Measurements from ENCODE around the gene ZYG11B.
A peak's percentile ranks its signal among the peaks of the same experiment; 100 is the strongest.
"Not testable (repeated sequence)": the region's sequence is repeated elsewhere in the genome, so short reads cannot be mapped to it uniquely, and the experiment has no call there.

Gene ZYG11B

DNA sequence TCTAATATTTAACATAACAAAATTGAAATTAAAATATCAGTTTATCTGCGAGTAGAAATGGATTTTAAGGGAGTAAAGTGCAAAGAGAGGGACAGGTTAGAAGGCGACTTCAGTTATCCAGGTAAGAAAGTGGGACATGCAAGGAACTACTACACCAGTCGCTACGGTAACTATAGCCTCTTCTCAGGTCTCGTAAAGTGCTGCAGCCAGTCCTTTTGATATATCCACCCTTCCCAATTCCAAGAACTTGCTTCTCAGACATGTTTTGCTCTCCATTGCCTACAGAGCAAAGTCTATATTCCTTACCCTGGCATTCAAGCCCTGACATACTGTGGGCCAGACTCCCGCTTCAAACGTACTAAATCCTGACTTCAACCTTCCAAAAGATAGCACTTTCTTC, 30.6 kb upstream of the ZYG11B start:
- peak overlapping the region; percentile 13 for H3K4me3 Mint-ChIP-seq
- no peak overlapping the region for H3K27ac Mint-ChIP-seq
- H3K9me3 Mint-ChIP-seq, result no peaks in the 10 kb centered on the region
- peaks cover 15% of the 10 kb centered on the region for H3K4me1 Mint-ChIP-seq (ENCODE audit: low read depth)
- no peak for DNase-seq (ENCODE audit: low spot score)
- H3K36me3 Mint-ChIP-seq (ENCODE audit: low read depth), result peaks cover 26% of the 10 kb centered on the region
- H3K27me3 Mint-ChIP-seq (ENCODE audit: low read depth), result peaks cover 5% of the 10 kb centered on the region

DNA sequence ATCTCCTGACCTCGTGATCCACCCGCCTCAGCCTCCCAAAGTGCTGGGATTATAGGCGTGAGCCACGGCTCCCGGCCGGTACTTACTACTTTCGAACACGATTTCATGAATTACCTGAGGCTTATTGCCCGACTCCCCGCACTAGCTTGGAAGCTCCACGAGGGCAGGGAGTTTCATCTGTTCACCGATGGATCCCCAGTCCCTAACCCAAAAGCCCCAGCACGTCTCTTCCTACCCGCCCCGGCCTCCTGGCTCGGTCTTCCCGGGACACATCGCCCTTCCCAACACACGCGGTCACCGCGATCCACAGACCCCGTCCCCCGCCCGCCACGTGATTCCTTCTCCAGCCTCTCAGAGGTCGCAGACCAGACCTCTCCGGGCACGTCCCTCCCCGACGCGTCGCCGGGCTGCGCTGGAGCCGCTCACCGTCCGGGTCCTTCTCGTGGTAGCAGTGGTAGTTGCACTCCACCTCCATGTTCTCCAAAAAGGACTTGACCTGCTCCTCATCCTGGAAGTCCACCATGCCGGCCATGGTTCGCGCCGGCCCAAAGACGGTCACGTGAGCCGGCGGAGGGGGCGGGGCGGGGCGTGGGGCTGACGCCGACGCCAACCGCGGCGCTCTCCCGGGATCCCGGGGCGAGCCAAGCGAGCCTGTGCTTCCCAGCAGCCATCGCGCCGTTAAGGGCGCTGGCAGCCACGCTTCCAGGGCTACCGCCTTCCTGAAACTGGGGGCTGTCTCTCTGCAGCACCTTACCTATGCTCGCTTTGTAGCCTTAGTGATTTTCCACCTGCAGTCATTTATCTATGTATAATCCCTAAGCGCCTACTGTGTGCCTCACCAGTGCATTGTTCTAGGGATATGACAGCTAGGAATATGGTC, 28.2 kb upstream of the ZYG11B start, which contains the start of gene COA7:
Gene COA7, minus strand, starts transcription at position 553 of the 880 bp plus-strand sequence. Its CDS starts 21 bp downstream, at position 532.
- H3K4me1 Mint-ChIP-seq (ENCODE audit: low read depth), result peaks cover 25% of the 10 kb centered on the region
- no peaks in the 10 kb centered on the region for H3K9me3 Mint-ChIP-seq
- peaks cover 9% of the 10 kb centered on the region for H3K36me3 Mint-ChIP-seq (ENCODE audit: low read depth)
- H3K4me3 Mint-ChIP-seq, result peak within 1 kb of the TSS; percentile 93
- peaks cover 5% of the 10 kb centered on the region for H3K27me3 Mint-ChIP-seq (ENCODE audit: low read depth)
- peak; percentile 73 for DNase-seq (ENCODE audit: low spot score)
- H3K27ac Mint-ChIP-seq, result peak within 1 kb of the TSS; percentile 91

DNA sequence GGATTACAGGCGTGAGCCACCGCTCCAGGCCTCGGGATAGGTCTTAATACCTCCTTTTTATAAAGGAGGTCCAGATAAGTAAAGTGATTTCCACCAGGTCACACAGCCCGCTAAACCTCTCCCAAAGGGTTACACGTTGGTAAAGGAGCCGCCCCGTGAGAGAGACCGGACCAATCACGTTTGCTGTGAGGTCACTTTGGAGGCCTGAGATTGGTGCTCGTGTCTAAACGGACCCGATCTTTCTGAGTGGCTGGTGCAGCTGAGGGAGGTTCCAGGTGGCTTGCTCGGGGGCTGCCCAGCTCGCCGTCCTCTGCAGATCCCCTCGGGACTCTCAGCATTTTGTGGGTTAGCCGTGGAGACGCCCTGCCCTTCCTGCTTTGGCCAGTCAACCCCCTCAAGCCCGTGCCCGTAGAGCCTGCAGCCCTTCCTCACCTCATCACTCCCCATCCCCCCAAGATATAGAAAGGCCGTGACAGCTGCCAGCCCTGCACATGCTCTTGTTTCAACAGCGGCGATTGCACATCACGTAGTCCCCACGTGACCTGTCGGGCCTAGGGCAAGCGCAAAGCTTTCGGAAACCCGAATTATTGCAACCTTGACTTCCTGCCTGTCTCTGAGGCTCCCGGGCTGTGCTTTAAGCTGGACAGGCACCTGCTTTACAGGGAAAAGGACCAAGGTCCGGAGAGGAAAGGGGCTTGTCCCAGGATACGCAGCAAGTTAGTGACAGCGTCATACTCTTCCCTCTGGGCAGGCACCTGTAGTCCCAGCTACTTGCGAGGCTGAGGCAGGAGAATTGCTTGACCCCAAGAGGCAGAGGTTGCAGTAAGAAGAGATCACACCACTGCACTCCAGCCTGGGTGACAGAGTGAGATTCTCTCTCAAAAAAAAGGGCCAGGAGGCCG, 23.1 kb upstream of the ZYG11B start:
- peak; percentile 84 for DNase-seq (ENCODE audit: low spot score)
- peaks cover 25% of the 10 kb centered on the region for H3K4me1 Mint-ChIP-seq (ENCODE audit: low read depth)
- peak overlapping the region; percentile 93 for H3K4me3 Mint-ChIP-seq
- no peaks in the 10 kb centered on the region for H3K9me3 Mint-ChIP-seq
- peak overlapping the region; percentile 92 for H3K27ac Mint-ChIP-seq
- peaks cover 9% of the 10 kb centered on the region for H3K27me3 Mint-ChIP-seq (ENCODE audit: low read depth)
- H3K36me3 Mint-ChIP-seq (ENCODE audit: low read depth), result no peaks in the 10 kb centered on the region

DNA sequence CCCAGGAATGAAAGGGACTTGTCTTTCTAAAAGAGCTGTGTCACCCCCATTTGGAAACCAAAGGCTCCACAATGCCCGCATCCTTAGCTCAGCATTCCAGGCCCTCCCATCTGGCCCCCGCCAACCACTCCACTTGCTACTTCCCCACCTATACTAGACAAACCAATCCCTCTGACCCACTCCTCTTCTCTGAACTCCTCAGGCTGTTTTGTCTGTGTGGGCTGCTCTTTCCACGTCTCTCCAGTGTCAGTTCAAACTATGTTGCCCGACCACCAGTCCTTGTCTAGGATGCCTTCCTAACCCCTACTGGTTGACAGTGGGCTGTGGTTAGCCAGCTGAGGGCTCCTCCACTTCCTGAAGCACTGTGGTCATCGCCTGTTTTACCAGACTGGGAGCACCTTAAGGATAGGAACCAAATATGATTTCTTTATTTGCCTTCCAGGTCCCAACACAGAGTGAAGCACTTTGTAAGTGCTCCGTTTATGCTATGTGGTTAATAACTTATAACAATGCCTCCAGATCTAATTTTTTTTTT, 20.1 kb upstream of the ZYG11B start:
- Mint-ChIP-seq H3K27ac (no peak overlapping the region), H3K4me1 (ENCODE audit: low read depth) (peaks cover 20% of the 10 kb centered on the region), H3K9me3 (no peaks in the 10 kb centered on the region), H3K4me3 (no peak overlapping the region), H3K27me3 (ENCODE audit: low read depth) (peaks cover 13% of the 10 kb centered on the region), H3K36me3 (ENCODE audit: low read depth) (no peaks in the 10 kb centered on the region)
- DNase-seq (ENCODE audit: low spot score), result no peak

DNA sequence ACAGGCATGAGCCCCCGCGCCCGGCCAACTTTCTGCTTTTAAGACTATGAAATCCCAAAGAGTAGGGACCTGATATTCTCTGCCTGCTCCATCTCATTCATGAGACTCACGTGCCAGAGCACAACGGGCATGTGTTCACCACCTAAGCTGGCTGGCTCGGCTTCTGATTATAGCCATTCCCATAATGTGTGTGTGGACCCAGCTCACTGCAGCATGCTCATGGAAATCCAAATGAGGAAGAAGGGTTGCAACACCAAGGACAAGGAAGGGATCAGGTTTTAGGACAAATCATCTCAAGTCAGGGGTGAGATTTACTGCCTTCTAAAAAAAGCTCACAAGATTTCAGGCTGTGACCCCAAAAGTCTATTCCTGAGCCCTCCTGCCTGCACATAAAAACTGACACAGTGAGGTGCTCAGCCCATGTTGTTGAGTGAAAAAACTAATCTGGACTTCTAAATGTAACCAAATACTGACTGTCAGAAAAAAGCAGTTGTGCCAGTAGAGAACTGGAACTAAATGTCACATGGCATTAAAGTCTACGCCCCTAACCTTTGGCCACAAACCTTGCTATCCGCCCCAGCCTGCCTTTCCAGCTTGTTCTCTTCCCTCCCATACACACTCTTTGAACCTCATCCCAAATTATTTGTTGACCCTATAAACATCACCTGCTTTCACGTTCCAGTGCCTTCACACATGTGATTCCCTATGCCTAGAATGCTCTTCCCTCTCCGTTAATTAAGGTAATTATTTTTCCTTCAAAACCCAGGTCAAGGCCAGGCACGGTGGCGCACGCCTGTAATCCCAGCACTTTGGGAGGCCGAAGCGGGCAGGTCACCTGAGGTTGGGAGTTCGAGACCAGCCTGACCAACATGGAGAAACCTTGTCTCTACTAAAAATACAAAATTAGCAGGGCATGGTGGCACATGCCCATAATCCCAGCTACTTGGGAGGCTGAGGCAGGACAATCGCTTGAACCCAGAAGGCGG, 19.0 kb upstream of the ZYG11B start:
- no peak for DNase-seq (ENCODE audit: low spot score)
- Mint-ChIP-seq H3K4me3 (no peak overlapping the region), H3K27me3 (ENCODE audit: low read depth) (peaks cover 13% of the 10 kb centered on the region), H3K36me3 (ENCODE audit: low read depth) (no peaks in the 10 kb centered on the region), H3K4me1 (ENCODE audit: low read depth) (peaks cover 16% of the 10 kb centered on the region), H3K27ac (no peak overlapping the region), H3K9me3 (no peaks in the 10 kb centered on the region)

DNA sequence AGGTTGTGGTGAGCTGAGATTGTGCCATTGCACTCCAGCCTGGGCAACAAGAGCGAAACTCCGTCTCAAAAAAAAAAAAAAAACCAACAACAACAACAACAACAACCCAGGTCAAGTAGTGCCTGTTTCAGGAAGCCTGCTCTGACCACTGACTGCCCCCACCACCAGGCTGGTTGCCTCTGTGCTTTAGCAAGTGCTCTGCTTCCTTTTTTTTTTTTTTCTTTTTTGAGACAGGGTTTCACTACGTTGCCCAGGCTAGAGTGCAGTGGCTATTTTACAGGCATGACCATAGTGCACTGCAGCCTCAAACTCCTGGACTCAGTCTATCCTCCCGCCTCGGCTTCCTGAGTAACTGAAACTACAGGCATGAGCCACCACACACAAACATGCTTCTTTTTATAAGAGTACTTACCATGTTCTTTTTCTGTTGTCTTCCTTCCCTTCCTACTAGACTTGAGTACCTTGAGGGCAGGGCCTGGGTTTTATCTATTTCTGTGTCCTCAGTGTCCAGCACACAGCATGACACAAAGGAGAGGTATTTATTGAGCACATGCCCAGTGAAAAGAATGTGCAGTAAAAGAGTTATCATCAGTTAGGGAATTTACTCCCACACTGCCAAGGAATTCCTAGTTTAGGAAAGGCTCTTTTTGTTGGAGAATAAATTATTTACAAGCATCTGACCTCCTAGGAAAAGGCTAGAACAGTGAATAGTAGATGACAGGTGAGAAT, 18.2 kb upstream of the ZYG11B start:
- Mint-ChIP-seq H3K27ac (no peak overlapping the region), H3K4me3 (no peak overlapping the region), H3K9me3 (no peaks in the 10 kb centered on the region), H3K27me3 (ENCODE audit: low read depth) (peaks cover 16% of the 10 kb centered on the region), H3K4me1 (ENCODE audit: low read depth) (peaks cover 8% of the 10 kb centered on the region), H3K36me3 (ENCODE audit: low read depth) (no peaks in the 10 kb centered on the region)
- DNase-seq (ENCODE audit: low spot score), result no peak

DNA sequence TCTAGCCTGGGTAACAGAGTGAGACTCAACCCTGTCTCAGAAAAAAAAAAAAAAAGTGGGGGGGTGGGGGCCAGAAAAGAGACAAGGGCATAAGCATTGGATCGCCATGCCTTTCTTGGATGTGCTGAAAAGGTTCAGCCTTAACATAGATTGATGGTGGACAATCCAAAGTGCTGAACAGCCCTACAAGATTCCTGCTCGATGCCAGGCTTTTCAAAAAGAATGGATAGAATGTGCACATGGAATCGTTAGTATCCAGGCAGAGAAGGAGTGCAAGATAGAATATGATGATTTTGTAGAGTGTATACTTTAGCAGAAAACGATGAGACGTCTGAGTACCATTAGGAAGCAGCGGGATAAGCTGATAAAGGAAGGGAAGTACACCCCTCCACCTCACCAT, 17.2 kb upstream of the ZYG11B start:
- H3K4me3 Mint-ChIP-seq, result no peak overlapping the region
- H3K9me3 Mint-ChIP-seq, result no peaks in the 10 kb centered on the region
- peaks cover 16% of the 10 kb centered on the region for H3K27me3 Mint-ChIP-seq (ENCODE audit: low read depth)
- no peaks in the 10 kb centered on the region for H3K36me3 Mint-ChIP-seq (ENCODE audit: low read depth)
- no peak for DNase-seq (ENCODE audit: low spot score)
- peaks cover 3% of the 10 kb centered on the region for H3K4me1 Mint-ChIP-seq (ENCODE audit: low read depth)
- no peak overlapping the region for H3K27ac Mint-ChIP-seq

DNA sequence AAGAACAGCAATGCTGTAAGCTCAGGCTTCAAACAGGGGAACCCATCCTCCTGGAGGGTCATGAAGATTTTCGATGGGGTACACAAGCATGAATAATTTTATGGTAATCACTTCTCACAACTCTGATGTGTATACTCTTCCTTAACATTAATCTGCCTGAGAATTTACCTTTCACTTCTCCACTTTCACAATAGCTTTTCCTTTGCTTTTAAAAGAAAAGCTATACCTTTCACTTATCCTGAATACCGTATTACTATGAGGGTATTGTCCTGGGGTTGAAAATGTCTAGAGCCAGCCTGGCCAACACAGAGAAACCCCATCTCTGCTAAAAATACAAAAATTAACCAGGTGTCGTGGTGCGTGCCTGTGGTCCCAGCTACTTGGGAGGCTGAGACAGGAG, 12.7 kb upstream of the ZYG11B start:
- H3K27me3 Mint-ChIP-seq (ENCODE audit: low read depth), result peaks cover 9% of the 10 kb centered on the region
- no peaks in the 10 kb centered on the region for H3K4me1 Mint-ChIP-seq (ENCODE audit: low read depth)
- H3K27ac Mint-ChIP-seq, result no peak overlapping the region
- DNase-seq (ENCODE audit: low spot score), result no peak
- H3K9me3 Mint-ChIP-seq, result no peaks in the 10 kb centered on the region
- no peaks in the 10 kb centered on the region for H3K36me3 Mint-ChIP-seq (ENCODE audit: low read depth)
- H3K4me3 Mint-ChIP-seq, result no peak overlapping the region

DNA sequence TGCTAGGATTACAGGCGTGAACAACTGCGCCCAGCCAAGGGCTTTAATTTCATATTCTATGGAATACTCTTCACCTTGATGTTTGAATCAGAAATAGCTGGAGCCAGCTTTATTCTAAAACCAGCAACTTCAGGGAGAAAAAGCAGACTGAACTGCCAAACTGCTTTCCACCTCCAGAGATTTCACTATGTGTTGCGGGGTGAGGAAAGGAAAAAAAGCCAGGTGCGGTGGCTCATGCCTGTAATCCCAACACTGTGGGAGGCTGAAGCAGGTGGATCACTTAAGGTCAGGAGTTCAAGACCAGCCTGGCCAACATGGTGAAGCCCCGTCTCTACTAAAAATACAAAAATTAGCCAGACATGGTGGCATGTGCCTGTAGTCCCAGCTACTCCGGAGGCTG, 11.0 kb upstream of the ZYG11B start:
- not testable (repeated sequence) for DNase-seq (ENCODE audit: low spot score); H3K4me3 Mint-ChIP-seq; H3K4me1 Mint-ChIP-seq (ENCODE audit: low read depth); H3K36me3 Mint-ChIP-seq (ENCODE audit: low read depth); H3K27ac Mint-ChIP-seq; H3K27me3 Mint-ChIP-seq (ENCODE audit: low read depth); H3K9me3 Mint-ChIP-seq

DNA sequence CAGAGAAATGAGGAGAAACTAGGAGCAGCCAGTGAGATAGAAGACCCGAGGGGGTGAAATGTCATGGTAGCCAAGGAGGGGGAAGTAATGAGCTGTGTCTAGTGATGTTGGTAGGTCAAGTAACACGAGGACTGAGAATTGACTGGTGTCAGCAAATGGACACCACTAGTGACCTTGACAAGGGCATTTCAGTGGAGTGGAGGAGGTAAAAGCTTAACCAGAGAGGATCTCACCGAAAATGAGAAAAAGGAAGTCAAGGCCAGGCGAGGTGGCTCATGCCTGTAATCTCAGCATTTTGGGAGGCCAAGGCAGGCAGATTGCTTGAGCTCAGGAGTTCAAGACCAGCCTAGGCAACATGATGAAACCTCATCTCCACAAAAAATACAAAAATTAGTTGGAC, 3.0 kb upstream of the ZYG11B start:
- H3K27me3 Mint-ChIP-seq (ENCODE audit: low read depth), result peaks cover 6% of the 10 kb centered on the region

DNA sequence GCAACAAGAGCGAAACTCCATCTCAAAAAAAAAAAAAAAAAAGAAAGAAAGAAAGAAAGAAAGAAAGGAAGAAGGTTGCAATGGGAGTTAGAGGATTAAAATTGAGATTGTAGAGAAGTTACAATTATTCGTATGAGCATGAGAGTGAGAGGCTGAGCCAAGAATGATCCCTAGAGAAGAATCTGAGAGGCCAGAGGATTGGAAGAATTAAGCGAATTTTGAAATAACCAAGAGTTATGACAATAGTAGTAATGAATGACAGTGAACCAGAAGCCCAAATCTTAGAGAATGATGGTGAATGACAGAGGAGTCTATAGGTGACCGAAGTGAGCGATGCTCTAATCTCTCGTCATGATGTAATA, 369 bp upstream of the ZYG11B start:
- DNase-seq (ENCODE audit: low spot score), result no peak
- Mint-ChIP-seq H3K36me3 (ENCODE audit: low read depth) (peaks cover 6% of the 10 kb centered on the region), H3K27me3 (ENCODE audit: low read depth) (peaks cover 3% of the 10 kb centered on the region), H3K4me3 (peak overlapping the region; percentile 78), H3K27ac (peak overlapping the region; percentile 80), H3K4me1 (ENCODE audit: low read depth) (peaks cover 31% of the 10 kb centered on the region), H3K9me3 (no peaks in the 10 kb centered on the region)

More for the DNA sequence above, 3.0 kb upstream of the ZYG11B start:
- Mint-ChIP-seq H3K4me3 (no peak overlapping the region), H3K9me3 (no peaks in the 10 kb centered on the region), H3K36me3 (ENCODE audit: low read depth) (peaks cover 2% of the 10 kb centered on the region), H3K4me1 (ENCODE audit: low read depth) (peaks cover 27% of the 10 kb centered on the region), H3K27ac (no peak overlapping the region)
- DNase-seq (ENCODE audit: low spot score), result no peak

DNA sequence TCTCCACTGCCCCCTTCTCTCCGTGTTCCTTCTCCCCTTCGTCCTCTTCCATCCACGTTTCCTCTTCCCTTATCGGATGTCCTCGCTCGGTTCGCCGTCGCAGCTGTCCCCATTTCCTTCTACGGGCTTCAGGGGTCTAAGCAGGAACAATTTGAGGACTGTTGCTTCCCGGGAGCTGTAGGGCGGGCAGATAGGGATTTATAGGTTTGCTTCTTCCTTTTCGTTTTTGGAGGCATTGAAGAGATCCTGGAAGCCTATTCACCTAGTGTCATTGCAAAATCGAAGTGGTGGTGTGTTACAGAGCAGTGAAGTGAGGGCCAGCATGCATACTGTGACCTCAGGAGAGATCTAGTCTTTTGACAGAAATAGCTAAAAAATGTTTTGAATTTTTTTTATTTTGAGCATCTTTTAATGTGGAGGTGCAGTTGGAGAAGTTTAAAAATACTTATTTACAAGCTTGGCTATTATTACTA, 897 bp downstream of the ZYG11B start:
- Mint-ChIP-seq H3K36me3 (ENCODE audit: low read depth) (peaks cover 6% of the 10 kb centered on the region), H3K27ac (peak overlapping the region; percentile 91), H3K27me3 (ENCODE audit: low read depth) (peaks cover 3% of the 10 kb centered on the region), H3K4me1 (ENCODE audit: low read depth) (peaks cover 31% of the 10 kb centered on the region), H3K9me3 (no peaks in the 10 kb centered on the region), H3K4me3 (peak overlapping the region; percentile 97)
- no peak for DNase-seq (ENCODE audit: low spot score)
